Measurements from ENCODE around the gene TTL.
"Not testable (repeated sequence)": the region's sequence is repeated elsewhere in the genome, so short reads cannot be mapped to it uniquely, and the experiment has no call there.

The TTL gene

GRCh38 chr2:112520234-112520783 is 38.4 kb downstream of the TTL start:
- no peak for DNase-seq (ENCODE audit: low read depth)

GRCh38 chr2:112523291-112523777 is 41.4 kb downstream of the TTL start:
- no peak for DNase-seq (ENCODE audit: low read depth)

GRCh38 chr2:112524276-112524675 is 42.3 kb downstream of the TTL start:
- not testable (repeated sequence) for DNase-seq (ENCODE audit: low read depth)

- DNase-seq (ENCODE audit: low read depth) = no peak
These were observed 46.6 kb downstream of the TTL start for GRCh38 chr2:112528541-112528940.

- DNase-seq (ENCODE audit: low read depth) = no peak
These were observed 47.8 kb downstream of the TTL start for GRCh38 chr2:112529757-112530156.

GRCh38 chr2:112530728-112531127 is 48.8 kb downstream of the TTL start:
- DNase-seq (ENCODE audit: low read depth) = no peak

GRCh38 chr2:112534826-112535225 is 52.9 kb downstream of the TTL start:
- DNase-seq (ENCODE audit: low read depth) = no peak

GRCh38 chr2:112536665-112537064 is 54.7 kb downstream of the TTL start:
- DNase-seq (ENCODE audit: low read depth) = not testable (repeated sequence)

- no peak for DNase-seq (ENCODE audit: low read depth)
These were observed 57.4 kb downstream of the TTL start for GRCh38 chr2:112539306-112539705.

GRCh38 chr2:112540906-112541305 is 59.0 kb downstream of the TTL start:
- DNase-seq (ENCODE audit: low read depth) = peak; percentile 2

- peak; percentile 81 for DNase-seq (ENCODE audit: low read depth)
These were observed 59.6 kb downstream of the TTL start for GRCh38 chr2:112541315-112542122.

GRCh38 chr2:112542123-112542983 is 60.4 kb downstream of the TTL start, which contains the start of gene POLR1B:
Gene POLR1B, plus strand, starts transcription at chr2:112542465. Its CDS starts 30 bp downstream, at chr2:112542495.
- DNase-seq (ENCODE audit: low read depth) = peak; percentile 89

- peak; percentile 52 for DNase-seq (ENCODE audit: low read depth)
These were observed 61.2 kb downstream of the TTL start for GRCh38 chr2:112542984-112543661.

GRCh38 chr2:112547333-112547732 is 65.4 kb downstream of the TTL start:
- DNase-seq (ENCODE audit: low read depth) = peak; percentile 4

GRCh38 chr2:112548980-112549379 is 67.0 kb downstream of the TTL start:
- no peak for DNase-seq (ENCODE audit: low read depth)

- no peak for DNase-seq (ENCODE audit: low read depth)
These were observed 84.1 kb downstream of the TTL start for GRCh38 chr2:112566104-112566503.

GRCh38 chr2:112566508-112566907 is 84.6 kb downstream of the TTL start:
- DNase-seq (ENCODE audit: low read depth) = not testable (repeated sequence)

GRCh38 chr2:112572005-112572404 is 90.0 kb downstream of the TTL start:
- no peak for DNase-seq (ENCODE audit: low read depth)

- DNase-seq (ENCODE audit: low read depth) = no peak
These were observed 95.8 kb downstream of the TTL start for GRCh38 chr2:112577756-112578155.

GRCh38 chr2:112579241-112579640 is 97.3 kb downstream of the TTL start:
- DNase-seq (ENCODE audit: low read depth) = peak; percentile 94

- DNase-seq (ENCODE audit: low read depth) = no peak
These were observed 98.1 kb downstream of the TTL start for GRCh38 chr2:112580084-112580483.

- DNase-seq (ENCODE audit: low read depth) = peak; percentile 84
These were observed 100.4 kb downstream of the TTL start for GRCh38 chr2:112582314-112582746.

All from ELR (cell line).